Choroid plexus epithelial cell (primary cell): ENCODE data around the gene PHLPP1.

ENCODE experiments used
- DNase-seq: peaks from one replicate; pipeline ENCODE4 v3.0.0-alpha.2; 2010; ENCODE audit warnings: low read depth
- H3K4me3 ChIP-seq: 2 replicates; pipeline ENCODE4 v1.5.1; 2011; ENCODE audit warnings: low read depth, mild to moderate bottlenecking, control low read depth, low read length, moderate library complexity
- CTCF ChIP-seq: conservative IDR thresholded peaks from 2 replicates; pipeline ENCODE4 v1.5.1; 2011; ENCODE audit warnings: low read depth, mild to moderate bottlenecking, control low read depth, inconsistent platforms, low read length, moderate library complexity

PHLPP1 gene

GRCh38 chr18:62894681-62895390, 179.5 kb downstream of the PHLPP1 start:
- DNase-seq: peak; percentile 52
- no peak for TF ChIP-seq CTCF
- no peak overlapping the region for H3K4me3 ChIP-seq

- no peak for TF ChIP-seq CTCF
- peak; percentile 73 for DNase-seq
- H3K4me3 ChIP-seq: no peak overlapping the region
Measured at GRCh38 chr18:62897153-62897552, 181.8 kb downstream of the PHLPP1 start.

- TF ChIP-seq CTCF: no peak
- H3K4me3 ChIP-seq: no peak overlapping the region
- no peak for DNase-seq
Measured at GRCh38 chr18:62898359-62898758, 183.0 kb downstream of the PHLPP1 start.

- H3K4me3 ChIP-seq: no peak overlapping the region
- no peak for DNase-seq
- TF ChIP-seq CTCF: no peak
Measured at GRCh38 chr18:62899534-62899933, 184.2 kb downstream of the PHLPP1 start.

DNA sequence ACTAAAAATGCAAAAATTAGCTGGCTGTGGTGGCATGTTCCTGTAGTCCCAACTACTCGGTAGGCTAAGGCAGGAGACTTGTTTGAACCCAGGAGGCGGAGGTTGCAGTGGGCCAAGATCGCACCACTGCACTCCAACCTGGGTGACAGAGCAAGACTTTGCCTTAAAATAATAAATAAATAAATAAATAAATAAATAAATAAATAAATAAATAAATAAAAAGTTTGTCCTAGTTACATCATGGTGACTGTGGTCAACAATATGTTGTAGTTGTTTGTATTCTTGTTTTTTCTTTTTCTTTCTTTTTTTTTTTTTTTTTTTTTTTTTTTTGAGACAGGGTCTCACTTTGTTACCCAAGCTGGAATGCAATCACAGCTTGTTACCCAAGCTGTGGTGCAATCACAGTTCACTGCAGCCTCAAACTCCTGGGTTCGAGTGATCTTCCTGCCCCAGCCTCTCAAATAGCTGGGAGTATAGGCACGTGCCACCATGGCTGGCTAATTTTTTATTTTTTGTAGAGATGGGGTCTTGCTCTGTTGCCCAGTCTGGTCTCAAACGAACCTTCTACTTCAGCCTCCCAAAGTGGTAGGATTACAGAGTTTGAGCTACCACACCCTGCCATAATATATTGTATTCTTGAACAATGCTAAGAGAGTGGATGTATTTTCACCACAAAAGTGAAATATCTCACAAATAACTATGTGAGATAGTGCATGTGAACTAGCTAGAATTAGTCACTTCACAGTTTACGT, 185.0 kb downstream of the PHLPP1 start:
- no peak overlapping the region for H3K4me3 ChIP-seq
- no peak for DNase-seq
- no peak for TF ChIP-seq CTCF

DNA sequence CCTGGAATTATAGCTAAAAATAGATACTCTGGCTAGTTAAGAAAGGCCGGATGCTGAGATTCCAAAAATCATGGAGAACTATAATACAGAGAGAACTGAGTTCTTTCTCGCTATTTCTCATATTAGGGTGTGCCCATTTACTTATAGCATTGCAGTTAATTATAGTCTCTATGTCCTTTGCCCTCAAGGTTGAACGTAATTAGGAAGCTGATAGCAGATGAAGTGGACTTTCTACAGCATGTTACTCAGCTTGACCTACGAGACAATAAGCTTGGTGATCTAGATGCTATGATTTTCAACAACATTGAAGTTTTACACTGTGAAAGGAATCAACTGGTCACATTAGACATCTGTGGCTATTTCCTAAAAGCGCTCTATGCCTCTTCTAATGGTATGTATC, 187.4 kb downstream of the PHLPP1 start:
- no peak for DNase-seq
- H3K4me3 ChIP-seq: no peak overlapping the region
- TF ChIP-seq CTCF: no peak
